ENCODE measurements around the gene PTPRN2. TPM values are rescaled to one million over a fixed set of nuclear protein-coding genes. Genes with fewer than 3 reads are reported as not detected.

The PTPRN2 gene
- total RNA-seq, 1 experiment from 2014 or later = 2.1 TPM

DNA sequence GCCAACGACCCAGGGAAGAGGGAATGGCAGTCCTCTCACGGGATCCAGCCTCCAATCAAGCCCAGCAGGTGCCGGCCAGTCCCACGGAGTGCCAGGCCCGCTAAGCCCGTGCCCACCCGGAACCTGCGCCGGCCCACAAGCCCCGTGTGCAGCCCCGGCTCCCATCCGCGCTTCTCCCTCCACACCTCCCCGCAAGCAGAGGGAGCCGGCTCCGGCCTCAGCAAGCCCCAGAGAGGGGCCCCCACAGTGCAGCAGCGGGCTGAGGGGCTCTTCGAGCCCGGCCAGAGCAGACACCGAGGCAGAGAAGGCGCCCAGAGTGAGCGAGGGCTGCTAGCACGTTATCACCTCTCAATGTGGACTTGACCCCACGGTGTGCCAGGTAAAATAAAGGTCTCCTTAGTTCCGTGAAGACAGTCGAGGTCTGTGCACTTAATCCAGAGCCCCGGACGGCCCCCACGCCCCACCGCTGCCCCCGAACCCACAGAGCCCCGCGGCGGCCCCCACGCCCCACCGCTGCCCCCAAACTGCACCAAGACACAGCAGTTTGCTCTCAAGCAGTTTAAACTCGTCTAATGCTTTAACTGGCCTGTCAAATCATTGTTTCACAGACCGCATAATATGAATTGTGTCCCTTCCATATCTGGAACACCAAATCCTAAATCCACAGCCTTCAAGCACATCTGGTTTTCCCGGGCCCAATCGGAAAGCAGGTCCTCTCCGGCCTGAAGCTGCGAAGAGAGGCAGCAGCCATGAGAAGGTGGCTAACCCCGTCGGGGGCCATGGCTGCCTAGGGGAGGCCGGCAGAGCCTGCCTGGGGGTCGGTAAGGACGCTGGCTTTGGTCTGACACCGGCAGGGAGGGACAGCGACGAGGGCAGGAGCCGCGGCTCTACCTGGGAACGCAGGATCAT is 307.8 kb downstream of the PTPRN2 start:
- ChIA-PET POLR2A (no interaction called here), RAD21 (ENCODE audit: low non-redundant PET in 1 of 2, low total read pairs in 2 of 2, uncharacterized antibody in 2 of 2, unreplicated experiment in 2 of 2) (no interaction called here), CTCF (no interaction called here)
- Histone ChIP-seq H2AFZ (ENCODE audit: low read depth, low read length, poor library complexity, severe bottlenecking) (no peak overlapping the region), H3K4me1 (ENCODE audit: control insufficient read depth in 1 of 2, insufficient read depth in 2 of 2, low read length in 2 of 2) (no peaks in the 10 kb centered on the region), H3K4me3 (replicated peaks in 1 of 2; ENCODE audit: low read depth in 1 of 2, low read length in 2 of 2) (no peak overlapping the region), H3K79me2 (ENCODE audit: insufficient read depth, low read length) (no peaks in the 10 kb centered on the region), H3K9me2 (ENCODE audit: insufficient read depth) (no peaks in the 10 kb centered on the region), H3K4me2 (ENCODE audit: low read length) (no peak overlapping the region), H4K20me1 (ENCODE audit: insufficient read depth) (no peaks in the 10 kb centered on the region), H3K36me3 (ENCODE audit: control insufficient read depth in 1 of 2, insufficient read depth in 2 of 2, low read length in 2 of 2) (no peaks in the 10 kb centered on the region), H3K27me3 (ENCODE audit: insufficient read depth, low read length) (no peaks in the 10 kb centered on the region), H3K9me3 (ENCODE audit: control insufficient read depth in 1 of 2, insufficient read depth in 1 of 2, low read depth in 1 of 2, low read length in 2 of 2) (no peaks in the 10 kb centered on the region), H3K27ac (ENCODE audit: low read depth, low read length) (no peak overlapping the region), H3K9ac (ENCODE audit: low read length) (no peak overlapping the region)
- ATAC-seq (no peak), DNase-seq (ENCODE audit: low read depth, low spot score) (no peak)
- intact Hi-C loops (cut with micrococcal nuclease) = no loop called here
- BruUV-seq (replicated peaks) = no TSS peak
- TF ChIP-seq, protein P1, sequence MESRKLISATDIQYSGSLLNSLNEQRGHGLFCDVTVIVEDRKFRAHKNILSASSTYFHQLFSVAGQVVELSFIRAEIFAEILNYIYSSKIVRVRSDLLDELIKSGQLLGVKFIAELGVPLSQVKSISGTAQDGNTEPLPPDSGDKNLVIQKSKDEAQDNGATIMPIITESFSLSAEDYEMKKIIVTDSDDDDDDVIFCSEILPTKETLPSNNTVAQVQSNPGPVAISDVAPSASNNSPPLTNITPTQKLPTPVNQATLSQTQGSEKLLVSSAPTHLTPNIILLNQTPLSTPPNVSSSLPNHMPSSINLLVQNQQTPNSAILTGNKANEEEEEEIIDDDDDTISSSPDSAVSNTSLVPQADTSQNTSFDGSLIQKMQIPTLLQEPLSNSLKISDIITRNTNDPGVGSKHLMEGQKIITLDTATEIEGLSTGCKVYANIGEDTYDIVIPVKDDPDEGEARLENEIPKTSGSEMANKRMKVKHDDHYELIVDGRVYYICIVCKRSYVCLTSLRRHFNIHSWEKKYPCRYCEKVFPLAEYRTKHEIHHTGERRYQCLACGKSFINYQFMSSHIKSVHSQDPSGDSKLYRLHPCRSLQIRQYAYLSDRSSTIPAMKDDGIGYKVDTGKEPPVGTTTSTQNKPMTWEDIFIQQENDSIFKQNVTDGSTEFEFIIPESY (IDR thresholded peaks at IDR 0.05; ENCODE audit: extremely low read depth, insufficient replicate concordance, low read length) = no peak
- no peak for TF ChIP-seq CBX3 (IDR thresholded peaks at IDR 0.05; ENCODE audit: low read depth)
- TF ChIP-seq EZH2 (IDR thresholded peaks at IDR 0.05) = no peak
- no peak for TF ChIP-seq RAD21 (IDR thresholded peaks at IDR 0.05; ENCODE audit: low read depth)

DNA sequence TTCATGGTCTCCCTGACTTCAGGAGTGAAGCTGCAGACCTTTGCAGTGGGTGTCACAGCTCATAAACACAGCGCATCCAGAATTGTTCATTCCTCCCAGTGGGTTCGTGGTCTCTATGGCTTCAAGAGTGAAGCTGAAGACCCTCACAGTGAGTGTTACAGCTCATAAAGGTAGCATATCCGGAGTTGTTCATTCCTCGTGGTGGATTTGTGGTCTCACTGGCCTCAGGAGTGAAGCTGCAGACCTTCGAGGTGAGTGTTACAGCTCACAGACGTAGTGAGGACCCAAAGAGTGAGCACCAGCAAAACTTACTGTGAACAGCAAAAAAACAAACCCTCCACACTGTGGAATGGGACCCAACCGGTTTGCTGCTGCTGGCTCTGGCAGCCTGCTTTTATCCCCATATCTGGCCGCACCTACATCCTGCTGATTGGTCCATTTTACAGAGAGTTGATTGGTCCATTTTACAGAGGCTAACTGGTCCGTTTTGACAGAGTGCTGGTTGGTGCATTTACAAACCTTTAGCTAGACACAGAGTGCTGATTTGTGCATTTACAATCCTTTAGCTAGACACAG is 308.8 kb downstream of the PTPRN2 start:
- Histone ChIP-seq H3K4me3 (replicated peaks in 1 of 2; ENCODE audit: low read depth in 1 of 2, low read length in 2 of 2) (no peak overlapping the region), H3K79me2 (ENCODE audit: insufficient read depth, low read length) (no peaks in the 10 kb centered on the region), H2AFZ (ENCODE audit: low read depth, low read length, poor library complexity, severe bottlenecking) (no peak overlapping the region), H4K20me1 (ENCODE audit: insufficient read depth) (no peaks in the 10 kb centered on the region), H3K4me1 (ENCODE audit: control insufficient read depth in 1 of 2, insufficient read depth in 2 of 2, low read length in 2 of 2) (no peaks in the 10 kb centered on the region), H3K27me3 (ENCODE audit: insufficient read depth, low read length) (no peaks in the 10 kb centered on the region), H3K9me2 (ENCODE audit: insufficient read depth) (no peaks in the 10 kb centered on the region), H3K9ac (ENCODE audit: low read length) (no peak overlapping the region), H3K27ac (ENCODE audit: low read depth, low read length) (no peak overlapping the region), H3K36me3 (ENCODE audit: control insufficient read depth in 1 of 2, insufficient read depth in 2 of 2, low read length in 2 of 2) (no peaks in the 10 kb centered on the region), H3K4me2 (ENCODE audit: low read length) (no peak overlapping the region), H3K9me3 (ENCODE audit: control insufficient read depth in 1 of 2, insufficient read depth in 1 of 2, low read depth in 1 of 2, low read length in 2 of 2) (no peaks in the 10 kb centered on the region)
- CTCF ChIA-PET = interaction anchor here (0.6 kb wide), 1 partner anchor 248 kb away, joined by 3 read pairs; no protein-coding TSS in a partner anchor
- RAD21 ChIA-PET (ENCODE audit: low non-redundant PET in 1 of 2, low total read pairs in 2 of 2, uncharacterized antibody in 2 of 2, unreplicated experiment in 2 of 2) = no interaction called here
- ATAC-seq = no peak
- no peak for DNase-seq (ENCODE audit: low read depth, low spot score)
- BruUV-seq (replicated peaks) = no TSS peak
- POLR2A ChIA-PET = no interaction called here
- intact Hi-C loops (cut with micrococcal nuclease) = no loop called here
- TF ChIP-seq, protein P1 (IDR thresholded peaks at IDR 0.05; ENCODE audit: extremely low read depth, insufficient replicate concordance, low read length) = no peak
- TF ChIP-seq SP1 (IDR thresholded peaks at IDR 0.05; ENCODE audit: low read depth) (no peak), RAD21 (IDR thresholded peaks at IDR 0.05; ENCODE audit: low read depth) (no peak), TCF7L2 (IDR thresholded peaks at IDR 0.05; ENCODE audit: borderline replicate concordance, extremely low read depth, insufficient read depth, insufficient read length) (no peak)
- TF ChIP-seq, protein P2, sequence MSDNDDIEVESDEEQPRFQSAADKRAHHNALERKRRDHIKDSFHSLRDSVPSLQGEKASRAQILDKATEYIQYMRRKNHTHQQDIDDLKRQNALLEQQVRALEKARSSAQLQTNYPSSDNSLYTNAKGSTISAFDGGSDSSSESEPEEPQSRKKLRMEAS (IDR thresholded peaks at IDR 0.05) = no peak
- TF ChIP-seq, protein P3, sequence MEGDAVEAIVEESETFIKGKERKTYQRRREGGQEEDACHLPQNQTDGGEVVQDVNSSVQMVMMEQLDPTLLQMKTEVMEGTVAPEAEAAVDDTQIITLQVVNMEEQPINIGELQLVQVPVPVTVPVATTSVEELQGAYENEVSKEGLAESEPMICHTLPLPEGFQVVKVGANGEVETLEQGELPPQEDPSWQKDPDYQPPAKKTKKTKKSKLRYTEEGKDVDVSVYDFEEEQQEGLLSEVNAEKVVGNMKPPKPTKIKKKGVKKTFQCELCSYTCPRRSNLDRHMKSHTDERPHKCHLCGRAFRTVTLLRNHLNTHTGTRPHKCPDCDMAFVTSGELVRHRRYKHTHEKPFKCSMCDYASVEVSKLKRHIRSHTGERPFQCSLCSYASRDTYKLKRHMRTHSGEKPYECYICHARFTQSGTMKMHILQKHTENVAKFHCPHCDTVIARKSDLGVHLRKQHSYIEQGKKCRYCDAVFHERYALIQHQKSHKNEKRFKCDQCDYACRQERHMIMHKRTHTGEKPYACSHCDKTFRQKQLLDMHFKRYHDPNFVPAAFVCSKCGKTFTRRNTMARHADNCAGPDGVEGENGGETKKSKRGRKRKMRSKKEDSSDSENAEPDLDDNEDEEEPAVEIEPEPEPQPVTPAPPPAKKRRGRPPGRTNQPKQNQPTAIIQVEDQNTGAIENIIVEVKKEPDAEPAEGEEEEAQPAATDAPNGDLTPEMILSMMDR (IDR thresholded peaks at IDR 0.05 in 2 of 3, conservative IDR thresholded peaks at IDR 0.05 in 1 of 3; ENCODE audit: borderline replicate concordance in 1 of 3, insufficient read depth in 1 of 3, low read depth in 2 of 3, low read length in 2 of 3) = no peak
